GM19239 (cell line): ENCODE results near the gene VWA2.

ENCODE experiments used
- DNase-seq: peaks from one replicate; pipeline ENCODE4 v3.0.0; 2011; ENCODE audit warnings: low spot score; ENCODE audit not compliant: insufficient read length
- FAIRE-seq: peaks from 2 replicates; lab custom pipeline; 2011; peaks lifted over from hg19 to GRCh38; lab: Jason Lieb, UNC

The VWA2 gene

GRCh38 chr10:114273910-114274309 lies 34.9 kb downstream of the VWA2 start:
- no peak for DNase-seq

GRCh38 chr10:114274616-114275453 lies 35.8 kb downstream of the VWA2 start:
- DNase-seq (no peak), FAIRE-seq (no peak)

More at GRCh38 chr10:114273910-114274309, 34.9 kb downstream of the VWA2 start:
- no peak for FAIRE-seq

GRCh38 chr10:114276066-114276465 lies 37.0 kb downstream of the VWA2 start:
- FAIRE-seq (no peak), DNase-seq (no peak)

GRCh38 chr10:114276671-114277070 lies 37.6 kb downstream of the VWA2 start:
- FAIRE-seq (no peak), DNase-seq (no peak)

GRCh38 chr10:114278140-114278883 lies 39.3 kb downstream of the VWA2 start:
- DNase-seq (no peak), FAIRE-seq (no peak)

- FAIRE-seq: no peak
- no peak for DNase-seq
Measured at GRCh38 chr10:114278884-114279191, 39.8 kb downstream of the VWA2 start.

GRCh38 chr10:114279289-114279688 lies 40.2 kb downstream of the VWA2 start:
- DNase-seq (no peak), FAIRE-seq (no peak)

GRCh38 chr10:114279901-114280644 lies 41.0 kb downstream of the VWA2 start:
- FAIRE-seq (no peak), DNase-seq (no peak)

GRCh38 chr10:114281006-114281405 lies 42.0 kb downstream of the VWA2 start:
- DNase-seq (no peak), FAIRE-seq (no peak)

- FAIRE-seq (no peak), DNase-seq (no peak)
Measured at GRCh38 chr10:114281461-114281860, 42.4 kb downstream of the VWA2 start.

GRCh38 chr10:114282526-114282925 lies 43.5 kb downstream of the VWA2 start:
- DNase-seq: no peak
- no peak for FAIRE-seq

- no peak for FAIRE-seq
- no peak for DNase-seq
Measured at GRCh38 chr10:114283091-114283490, 44.0 kb downstream of the VWA2 start.

- no peak for DNase-seq
- no peak for FAIRE-seq
Measured at GRCh38 chr10:114283535-114284234, 44.6 kb downstream of the VWA2 start.

GRCh38 chr10:114284346-114285071 lies 45.5 kb downstream of the VWA2 start:
- FAIRE-seq: no peak

GRCh38 chr10:114285961-114286441 lies 46.9 kb downstream of the VWA2 start:
- DNase-seq: no peak
- FAIRE-seq: no peak

More at GRCh38 chr10:114284346-114285071, 45.5 kb downstream of the VWA2 start:
- DNase-seq: no peak

- DNase-seq (no peak), FAIRE-seq (no peak)
Measured at GRCh38 chr10:114286921-114287320, 47.9 kb downstream of the VWA2 start.

- DNase-seq (no peak), FAIRE-seq (no peak)
Measured at GRCh38 chr10:114288424-114289095, 49.5 kb downstream of the VWA2 start.

- FAIRE-seq (no peak), DNase-seq (no peak)
Measured at GRCh38 chr10:114289096-114289436, 50.0 kb downstream of the VWA2 start.

- DNase-seq (no peak), FAIRE-seq (no peak)
Measured at GRCh38 chr10:114290038-114290437, 51.0 kb downstream of the VWA2 start.
